T-helper 17 cell (primary cell): ENCODE results near the gene METTL27. TPM values are rescaled to one million over a fixed set of nuclear protein-coding genes. Genes with fewer than 3 reads are reported as not detected.
"Not testable (repeated sequence)": the region's sequence is repeated elsewhere in the genome, so short reads cannot be mapped to it uniquely, and the experiment has no call there.

Source experiments
- ATAC-seq: fragments of 150-1000 bp; cut with Tn5 transposase; 2 replicates; pipeline ENCODE4 v1.10.0; 2021; ENCODE audit warnings: mild to moderate bottlenecking, moderate library complexity
- DNase-seq, 3 donors: peaks; one replicate each; pipeline versions ENCODE4 v3.0.0 to v3.0.0-alpha.2; 2020 to 2021
- H3K9me3 ChIP-seq: one replicate; pipeline ENCODE4 v1.7.0; 2013; ENCODE audit warnings: low read length, mild to moderate bottlenecking; ENCODE audit not compliant: control insufficient read depth, poor library complexity, severe bottlenecking
- H3K27ac Mint-ChIP-seq: one replicate; pipeline ENCODE4 v1.8.0; 2022; ENCODE audit warnings: mild to moderate bottlenecking, moderate library complexity, mixed read lengths
- H3K27me3 Mint-ChIP-seq: one replicate; pipeline ENCODE4 v1.8.0; 2022; ENCODE audit warnings: mixed read lengths
- H3K36me3 Mint-ChIP-seq: one replicate; pipeline ENCODE4 v1.8.0; 2022; ENCODE audit warnings: low read depth, mixed read lengths
- H3K4me1 Mint-ChIP-seq: one replicate; pipeline ENCODE4 v1.8.0; 2022; ENCODE audit warnings: mild to moderate bottlenecking, mixed read lengths
- H3K4me3 Mint-ChIP-seq: one replicate; pipeline ENCODE4 v1.8.0; 2022; ENCODE audit warnings: mild to moderate bottlenecking, moderate library complexity, mixed read lengths
- total RNA-seq, 4 donors: library from RNA in 2 of 4; stranded (reverse) in 2 of 4; gene quantifications; one replicate each; pipeline ENCODE4 v1.2.3 and lab custom pipeline; 2022 to 2026

The METTL27 gene
- total RNA-seq, 2 donors from 2014 or later, result 0.73 to 0.85 TPM

DNA sequence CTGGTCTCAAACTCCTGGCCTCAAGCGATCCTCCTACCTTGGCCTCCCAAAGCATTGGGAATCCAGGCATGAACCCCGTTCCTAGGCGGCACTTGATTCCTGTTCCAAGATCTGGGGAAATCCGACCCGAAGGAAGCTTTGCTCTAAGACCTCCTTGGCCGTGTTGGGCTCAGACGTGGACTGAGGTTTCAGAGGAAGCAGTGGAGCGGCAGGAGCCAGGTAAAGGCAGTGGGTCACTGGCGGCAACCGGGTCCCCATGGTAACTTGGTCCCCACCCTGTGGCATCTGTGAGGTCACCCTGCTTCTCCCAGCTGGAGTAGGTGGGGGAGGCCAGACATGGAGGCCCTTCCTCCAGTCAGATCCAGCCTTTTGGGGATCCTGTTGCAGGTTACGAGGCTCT is 18.5 kb upstream of the METTL27 start, which contains the start of gene TMEM270:
TSS of gene TMEM270 (plus strand) at position 301 of the 400 bp plus-strand sequence. CDS start at position 337, 36 bp downstream.
- no peak for DNase-seq
- Mint-ChIP-seq H3K27ac (no peak within 1 kb of the TSS), H3K36me3 (no peaks in the 10 kb centered on the region), H3K4me1 (peaks cover 3% of the 10 kb centered on the region), H3K27me3 (peaks cover 16% of the 10 kb centered on the region), H3K4me3 (no peak within 1 kb of the TSS)
- ATAC-seq, result no peak
- H3K9me3 ChIP-seq, result no peaks in the 10 kb centered on the region

DNA sequence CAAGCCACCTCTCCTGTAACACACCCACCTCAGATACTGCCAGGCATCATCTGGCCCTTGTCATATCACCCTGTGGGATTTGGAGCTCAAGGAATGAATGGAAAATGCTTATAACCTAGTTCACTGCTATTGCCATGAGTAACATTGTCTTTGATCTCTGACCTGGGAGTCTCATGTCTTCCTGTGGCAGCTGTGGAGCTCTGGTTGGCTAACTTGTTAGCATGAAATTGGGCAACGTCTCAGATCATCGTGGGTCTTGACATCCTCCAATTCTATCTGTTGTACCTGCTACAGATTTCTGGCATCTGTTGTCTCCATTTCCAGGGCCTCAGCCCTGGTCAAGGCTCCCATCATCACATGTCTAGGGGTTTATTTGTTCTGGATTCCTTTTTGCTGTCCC is 16.5 kb upstream of the METTL27 start:
- no peaks in the 10 kb centered on the region for H3K9me3 ChIP-seq
- no peaks in the 10 kb centered on the region for H3K36me3 Mint-ChIP-seq
- no peak overlapping the region for H3K4me3 Mint-ChIP-seq
- peaks cover 11% of the 10 kb centered on the region for H3K4me1 Mint-ChIP-seq
- no peak overlapping the region for H3K27ac Mint-ChIP-seq
- H3K27me3 Mint-ChIP-seq, result peaks cover 16% of the 10 kb centered on the region
- DNase-seq, result no peak
- ATAC-seq, result no peak

DNA sequence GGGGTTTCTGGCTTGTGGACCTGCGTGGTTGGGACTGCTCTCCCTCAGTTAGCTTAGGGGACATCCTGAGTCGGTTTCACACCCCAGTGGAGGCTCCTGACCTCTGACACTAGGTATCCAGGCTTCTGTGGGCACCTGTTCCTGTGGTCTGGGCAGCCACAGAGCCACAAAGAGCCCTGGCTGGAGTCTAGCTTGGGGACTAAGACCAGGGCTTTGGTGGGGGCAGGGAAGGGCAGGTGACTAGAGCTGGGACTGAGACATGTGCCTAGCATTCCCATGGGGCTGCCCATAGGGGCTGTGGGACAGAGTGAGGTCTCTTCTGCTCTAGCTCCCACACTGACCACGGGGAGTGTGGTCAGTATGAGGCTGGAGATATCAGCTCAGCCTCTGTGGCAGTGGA is 14.6 kb upstream of the METTL27 start:
- no peaks in the 10 kb centered on the region for H3K9me3 ChIP-seq
- no peaks in the 10 kb centered on the region for H3K36me3 Mint-ChIP-seq
- H3K4me3 Mint-ChIP-seq, result no peak overlapping the region
- ATAC-seq (no peak), DNase-seq (no peak)
- peaks cover 16% of the 10 kb centered on the region for H3K27me3 Mint-ChIP-seq
- H3K27ac Mint-ChIP-seq, result no peak overlapping the region
- peaks cover 11% of the 10 kb centered on the region for H3K4me1 Mint-ChIP-seq

DNA sequence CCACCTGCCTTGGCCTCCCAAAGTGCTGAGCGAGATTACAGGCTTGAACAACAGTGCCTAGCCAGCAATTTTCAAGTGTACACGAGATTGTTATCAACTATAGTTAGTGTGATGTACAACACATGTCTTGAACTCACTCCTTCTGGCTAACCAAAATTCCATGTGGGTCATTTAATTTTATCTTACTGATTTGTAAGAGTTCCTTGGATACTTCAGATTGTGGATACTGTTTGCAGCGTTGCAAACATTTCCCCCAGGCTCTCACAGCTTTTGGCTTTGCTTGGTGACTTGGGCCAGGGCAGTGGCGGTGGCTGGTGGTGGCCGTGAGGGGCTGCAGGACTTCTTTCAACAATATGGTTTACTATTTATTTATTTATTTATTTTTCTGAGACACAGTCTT is 10.2 kb upstream of the METTL27 start:
- H3K4me3 Mint-ChIP-seq, result no peak overlapping the region
- no peak overlapping the region for H3K27ac Mint-ChIP-seq
- H3K27me3 Mint-ChIP-seq, result peaks cover 27% of the 10 kb centered on the region
- H3K4me1 Mint-ChIP-seq, result peaks cover 22% of the 10 kb centered on the region
- H3K36me3 Mint-ChIP-seq, result no peaks in the 10 kb centered on the region
- DNase-seq (no peak), ATAC-seq (no peak)
- no peaks in the 10 kb centered on the region for H3K9me3 ChIP-seq

GRCh38 chr7:73851410-73852338 is 9.4 kb upstream of the METTL27 start:
- peak overlapping the region; percentile 54 for H3K27ac Mint-ChIP-seq
- H3K27me3 Mint-ChIP-seq, result peaks cover 22% of the 10 kb centered on the region

DNA sequence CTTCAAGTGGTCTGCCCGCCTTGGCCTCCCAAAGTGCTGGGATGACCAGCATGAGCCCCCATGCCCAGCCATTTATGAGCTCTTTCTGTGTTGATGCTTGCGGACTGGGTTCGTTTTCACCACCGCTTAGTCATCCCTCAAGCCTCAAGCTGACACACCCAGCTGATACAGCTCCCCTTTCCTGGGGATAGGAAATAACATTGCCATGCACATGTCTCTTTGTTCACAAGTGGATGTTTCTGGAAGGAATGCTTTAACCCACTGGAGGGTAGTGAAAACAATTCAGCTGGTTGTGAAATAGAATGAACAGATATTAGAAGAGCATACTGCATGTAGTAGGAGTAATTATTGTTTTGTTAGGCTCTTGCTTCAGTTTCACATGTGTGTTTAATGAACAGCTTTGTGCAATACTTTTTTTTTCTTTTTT is 8.5 kb upstream of the METTL27 start:
- DNase-seq (no peak), ATAC-seq (no peak)
- peak overlapping the region; percentile 54 for H3K27ac Mint-ChIP-seq

More at GRCh38 chr7:73851410-73852338, 9.4 kb upstream of the METTL27 start:
- DNase-seq (no peak), ATAC-seq (peak; percentile 81)
- no peaks in the 10 kb centered on the region for H3K9me3 ChIP-seq
- no peaks in the 10 kb centered on the region for H3K36me3 Mint-ChIP-seq
- peaks cover 22% of the 10 kb centered on the region for H3K4me1 Mint-ChIP-seq
- H3K4me3 Mint-ChIP-seq, result no peak overlapping the region

DNA sequence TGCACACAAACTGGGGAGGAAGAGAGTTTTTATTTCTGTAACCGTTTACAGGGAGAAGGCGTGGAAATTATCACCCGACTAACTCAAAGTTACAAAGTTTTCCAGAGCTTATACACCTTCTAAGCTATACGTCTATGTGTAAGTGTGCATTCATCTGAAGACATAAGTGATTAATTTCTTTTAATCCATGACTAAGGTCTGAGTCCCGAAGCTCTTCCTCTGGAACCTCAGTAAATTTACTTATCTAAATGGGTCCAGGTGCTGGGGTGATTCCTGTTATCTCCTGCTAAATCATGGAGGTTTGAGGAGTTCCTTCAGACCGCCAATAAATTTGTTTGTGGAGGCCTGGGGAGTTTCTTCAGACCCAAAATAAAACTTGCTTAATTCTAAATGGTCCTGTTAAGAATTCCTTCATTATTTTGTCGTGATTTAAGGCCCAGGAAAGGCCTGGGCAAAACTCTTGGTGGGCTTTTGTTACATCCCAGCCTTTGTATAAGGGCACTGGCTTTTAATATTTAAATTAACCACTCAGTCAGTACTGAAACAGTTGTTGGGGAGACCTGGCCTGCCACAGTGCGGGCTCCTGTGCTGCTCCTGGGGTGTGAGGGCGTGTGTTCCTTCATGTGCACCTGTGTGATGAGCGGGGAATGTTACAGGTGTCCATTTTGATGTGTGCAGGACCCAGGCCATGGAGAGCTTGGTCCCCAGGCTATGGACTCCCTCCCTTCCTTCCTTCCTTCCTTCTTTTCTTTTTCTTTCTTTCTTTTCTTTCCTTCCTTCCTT is 5.8 kb upstream of the METTL27 start:
- Mint-ChIP-seq H3K36me3 (no peaks in the 10 kb centered on the region), H3K27ac (no peak overlapping the region), H3K4me1 (peaks cover 13% of the 10 kb centered on the region), H3K4me3 (no peak overlapping the region), H3K27me3 (peaks cover 18% of the 10 kb centered on the region)
- DNase-seq, result no peak
- H3K9me3 ChIP-seq, result no peaks in the 10 kb centered on the region
- ATAC-seq, result no peak

More for the DNA sequence above, 8.5 kb upstream of the METTL27 start:
- no peaks in the 10 kb centered on the region for H3K36me3 Mint-ChIP-seq
- peaks cover 20% of the 10 kb centered on the region for H3K4me1 Mint-ChIP-seq
- H3K27me3 Mint-ChIP-seq, result peaks cover 18% of the 10 kb centered on the region
- H3K9me3 ChIP-seq, result no peaks in the 10 kb centered on the region
- H3K4me3 Mint-ChIP-seq, result no peak overlapping the region

- not testable (repeated sequence) for H3K36me3 Mint-ChIP-seq, DNase-seq, H3K9me3 ChIP-seq, H3K4me3 Mint-ChIP-seq, H3K27ac Mint-ChIP-seq, H3K4me1 Mint-ChIP-seq, ATAC-seq
- H3K27me3 Mint-ChIP-seq, result peaks cover 12% of the 10 kb centered on the region
Measured at GRCh38 chr7:73845701-73846195, 3.4 kb upstream of the METTL27 start.

DNA sequence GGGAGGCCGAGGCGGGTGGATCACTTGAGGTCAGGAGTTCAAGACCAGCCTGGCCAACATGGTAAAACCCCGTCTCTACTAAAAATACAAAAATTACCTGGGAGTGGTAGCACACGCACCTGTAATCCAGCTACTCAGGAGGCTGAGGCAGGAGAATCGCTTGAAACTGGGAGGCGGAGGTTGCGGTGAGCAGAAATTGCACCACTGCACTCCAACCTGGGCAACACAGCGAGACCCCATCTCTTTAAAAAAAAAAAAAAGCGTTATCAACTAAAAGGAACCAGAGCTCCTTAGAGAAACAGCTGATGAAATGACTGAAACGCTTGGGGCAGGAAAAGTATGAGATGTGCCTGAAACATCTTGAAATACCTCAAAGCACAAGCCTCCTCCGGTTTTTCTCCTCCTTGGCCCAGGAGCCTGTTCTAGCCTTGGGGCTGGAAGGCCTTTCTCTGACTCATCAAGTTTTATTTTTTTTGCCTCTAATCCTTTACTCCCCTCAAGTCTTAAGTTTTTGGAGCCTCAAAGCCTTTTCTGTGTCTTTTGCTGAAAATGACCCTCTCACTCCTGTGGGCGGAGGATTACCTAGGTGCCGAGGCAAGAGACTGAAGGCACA is 2.6 kb upstream of the METTL27 start:
- H3K27ac Mint-ChIP-seq, result no peak overlapping the region
- no peak for ATAC-seq
- peaks cover 8% of the 10 kb centered on the region for H3K4me1 Mint-ChIP-seq
- no peak overlapping the region for H3K4me3 Mint-ChIP-seq
- no peak for DNase-seq
- H3K36me3 Mint-ChIP-seq, result no peaks in the 10 kb centered on the region
- H3K27me3 Mint-ChIP-seq, result peaks cover 4% of the 10 kb centered on the region
- no peaks in the 10 kb centered on the region for H3K9me3 ChIP-seq

GRCh38 chr7:73844131-73844547 is 1.8 kb upstream of the METTL27 start:
- H3K36me3 Mint-ChIP-seq, result no peaks in the 10 kb centered on the region
- no peaks in the 10 kb centered on the region for H3K27me3 Mint-ChIP-seq
- H3K4me1 Mint-ChIP-seq, result peaks cover 5% of the 10 kb centered on the region
- H3K9me3 ChIP-seq, result no peaks in the 10 kb centered on the region
- DNase-seq (no peak), ATAC-seq (no peak)
- H3K27ac Mint-ChIP-seq, result peak overlapping the region; percentile 27
- peak overlapping the region; percentile 39 for H3K4me3 Mint-ChIP-seq

- Mint-ChIP-seq H3K4me3 (peak overlapping the region; percentile 89), H3K36me3 (no peaks in the 10 kb centered on the region)
- ATAC-seq, result no peak
Measured at GRCh38 chr7:73841689-73842066, 638 bp downstream of the METTL27 start.

GRCh38 chr7:73840715-73841379 is 1.5 kb downstream of the METTL27 start:
- no peaks in the 10 kb centered on the region for H3K9me3 ChIP-seq
- Mint-ChIP-seq H3K4me3 (peak overlapping the region; percentile 41), H3K4me1 (peaks cover 10% of the 10 kb centered on the region), H3K27ac (no peak overlapping the region), H3K36me3 (no peaks in the 10 kb centered on the region), H3K27me3 (peaks cover 7% of the 10 kb centered on the region)
- DNase-seq (no peak), ATAC-seq (no peak)

More at GRCh38 chr7:73841689-73842066, 638 bp downstream of the METTL27 start:
- DNase-seq, result no peak
- peaks cover 7% of the 10 kb centered on the region for H3K27me3 Mint-ChIP-seq
- peaks cover 10% of the 10 kb centered on the region for H3K4me1 Mint-ChIP-seq
- H3K9me3 ChIP-seq, result no peaks in the 10 kb centered on the region
- no peak overlapping the region for H3K27ac Mint-ChIP-seq
